Measurements from ENCODE around the gene FAM217B.

Gene FAM217B

DNA sequence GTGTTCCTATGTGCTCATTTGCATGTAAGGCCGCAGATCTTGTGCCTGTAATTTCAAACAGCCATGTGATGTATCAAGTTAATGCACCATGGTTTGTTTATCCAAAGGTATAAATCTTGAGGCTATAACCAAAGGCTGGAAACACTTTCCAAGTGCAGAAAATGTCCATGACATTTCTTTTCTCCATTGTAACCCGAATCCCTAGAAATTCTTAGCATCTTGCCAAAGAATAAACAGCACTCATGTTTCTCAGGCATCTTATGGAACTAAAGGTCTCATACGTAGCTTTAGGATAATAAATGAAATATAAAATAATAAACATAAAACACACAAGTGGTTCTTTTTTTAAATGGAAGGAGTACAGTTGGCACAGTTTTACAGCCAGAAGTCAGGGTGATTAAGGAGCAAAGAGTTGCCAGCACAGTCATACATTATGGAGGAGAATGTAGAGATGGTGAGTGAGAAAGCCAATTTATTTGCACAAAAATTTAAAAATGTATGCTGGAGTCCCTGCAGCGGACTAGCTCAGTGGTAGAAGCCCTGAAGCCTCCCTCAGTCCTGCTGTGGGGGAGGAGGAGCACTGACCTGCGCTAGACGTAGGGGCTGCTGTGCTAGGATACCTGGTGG lies 36.1 kb downstream of the FAM217B start:
- Histone ChIP-seq H3K27ac (no peak overlapping the region), H3K9ac (no peak overlapping the region), H3K79me2 (no peaks in the 10 kb centered on the region), H3K9me3 (ENCODE audit: control insufficient read depth, low read length) (no peaks in the 10 kb centered on the region), H3K36me3 (ENCODE audit: control insufficient read depth, insufficient read depth, low read length) (no peaks in the 10 kb centered on the region), H3K4me1 (no peaks in the 10 kb centered on the region), H3K4me3 (ENCODE audit: low read depth, low read length) (no peak overlapping the region), H3K27me3 (ENCODE audit: control insufficient read depth, insufficient read depth, low read length) (no peaks in the 10 kb centered on the region), H2AFZ (no peak overlapping the region), H3K4me2 (ENCODE audit: low read length) (no peak overlapping the region)
- TF ChIP-seq, protein P1, sequence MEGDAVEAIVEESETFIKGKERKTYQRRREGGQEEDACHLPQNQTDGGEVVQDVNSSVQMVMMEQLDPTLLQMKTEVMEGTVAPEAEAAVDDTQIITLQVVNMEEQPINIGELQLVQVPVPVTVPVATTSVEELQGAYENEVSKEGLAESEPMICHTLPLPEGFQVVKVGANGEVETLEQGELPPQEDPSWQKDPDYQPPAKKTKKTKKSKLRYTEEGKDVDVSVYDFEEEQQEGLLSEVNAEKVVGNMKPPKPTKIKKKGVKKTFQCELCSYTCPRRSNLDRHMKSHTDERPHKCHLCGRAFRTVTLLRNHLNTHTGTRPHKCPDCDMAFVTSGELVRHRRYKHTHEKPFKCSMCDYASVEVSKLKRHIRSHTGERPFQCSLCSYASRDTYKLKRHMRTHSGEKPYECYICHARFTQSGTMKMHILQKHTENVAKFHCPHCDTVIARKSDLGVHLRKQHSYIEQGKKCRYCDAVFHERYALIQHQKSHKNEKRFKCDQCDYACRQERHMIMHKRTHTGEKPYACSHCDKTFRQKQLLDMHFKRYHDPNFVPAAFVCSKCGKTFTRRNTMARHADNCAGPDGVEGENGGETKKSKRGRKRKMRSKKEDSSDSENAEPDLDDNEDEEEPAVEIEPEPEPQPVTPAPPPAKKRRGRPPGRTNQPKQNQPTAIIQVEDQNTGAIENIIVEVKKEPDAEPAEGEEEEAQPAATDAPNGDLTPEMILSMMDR (IDR thresholded peaks at IDR 0.05) = no peak

DNA sequence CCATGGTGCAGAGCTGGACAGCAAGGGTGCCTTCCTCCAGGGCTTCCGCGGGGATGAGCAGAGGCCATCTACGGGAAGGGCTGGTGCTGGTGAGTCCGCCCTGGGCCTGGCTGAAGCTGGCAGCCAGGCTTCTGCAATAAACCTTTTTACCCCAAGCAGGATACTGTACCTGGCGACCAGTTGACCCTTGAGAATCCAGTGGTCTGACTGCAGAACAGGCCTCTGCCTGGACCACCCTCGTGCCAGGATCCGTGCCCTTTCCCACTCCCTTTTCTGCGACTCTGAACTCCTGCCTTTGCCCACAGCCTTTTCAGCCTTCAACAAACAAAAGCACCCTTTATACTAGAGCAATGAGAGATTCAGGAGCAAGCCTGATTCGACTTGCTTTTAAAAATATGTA lies 36.9 kb downstream of the FAM217B start:
- no peak overlapping the region for H3K9ac ChIP-seq

DNA sequence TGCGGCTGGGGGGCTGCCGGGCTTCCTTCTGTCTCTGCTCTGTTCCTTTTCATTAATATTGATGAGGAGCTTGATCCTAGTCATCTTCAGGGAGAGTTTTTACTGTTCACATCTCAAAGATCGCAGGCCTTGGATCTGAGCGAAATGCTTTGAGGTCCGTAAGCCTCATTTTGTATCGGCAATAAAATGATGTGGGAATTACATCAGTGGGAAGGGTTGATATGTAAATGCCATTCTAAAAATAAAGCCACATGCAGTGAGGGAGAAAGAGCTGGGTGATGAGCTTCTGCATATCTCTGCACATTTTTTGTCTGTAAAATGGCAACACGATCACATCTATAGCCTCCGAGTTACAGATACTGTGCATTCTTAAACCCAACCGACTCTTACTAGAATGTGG lies 42.9 kb downstream of the FAM217B start:
- Histone ChIP-seq H3K79me2 (no peaks in the 10 kb centered on the region), H3K27ac (no peak overlapping the region), H3K27me3 (ENCODE audit: control insufficient read depth, insufficient read depth, low read length) (no peaks in the 10 kb centered on the region), H2AFZ (no peak overlapping the region), H3K4me1 (no peaks in the 10 kb centered on the region), H3K36me3 (ENCODE audit: control insufficient read depth, insufficient read depth, low read length) (no peaks in the 10 kb centered on the region), H3K9ac (no peak overlapping the region), H3K9me3 (ENCODE audit: control insufficient read depth, low read length) (no peaks in the 10 kb centered on the region), H3K4me2 (ENCODE audit: low read length) (no peak overlapping the region), H3K4me3 (ENCODE audit: low read depth, low read length) (no peak overlapping the region)
- TF ChIP-seq, protein P1 (IDR thresholded peaks at IDR 0.05) = no peak

More for the DNA sequence above, 36.9 kb downstream of the FAM217B start:
- Histone ChIP-seq H3K27ac (no peak overlapping the region), H3K9me3 (ENCODE audit: control insufficient read depth, low read length) (no peaks in the 10 kb centered on the region), H3K79me2 (no peaks in the 10 kb centered on the region), H3K4me1 (no peaks in the 10 kb centered on the region), H2AFZ (no peak overlapping the region), H3K4me3 (ENCODE audit: low read depth, low read length) (no peak overlapping the region), H3K4me2 (ENCODE audit: low read length) (no peak overlapping the region), H3K36me3 (ENCODE audit: control insufficient read depth, insufficient read depth, low read length) (no peaks in the 10 kb centered on the region), H3K27me3 (ENCODE audit: control insufficient read depth, insufficient read depth, low read length) (no peaks in the 10 kb centered on the region)
- TF ChIP-seq, protein P1 (IDR thresholded peaks at IDR 0.05) = no peak

DNA sequence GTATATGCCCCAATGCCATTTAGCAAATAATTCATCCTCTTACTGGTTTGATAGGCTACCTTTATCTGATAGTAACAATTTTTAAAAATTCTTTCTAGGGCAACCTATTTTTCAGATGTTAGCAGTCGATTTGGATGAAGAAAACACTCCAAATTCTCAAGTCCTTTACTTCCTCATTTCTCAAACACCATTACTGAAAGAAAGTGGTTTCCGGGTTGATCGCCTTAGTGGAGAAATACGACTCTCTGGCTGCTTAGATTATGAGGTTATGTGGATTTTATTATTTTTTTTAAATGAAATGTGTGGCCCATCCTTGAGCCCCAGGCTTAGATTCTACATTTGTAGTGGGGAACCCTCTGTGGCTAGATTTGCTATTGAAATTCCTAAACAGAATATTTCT lies 44.4 kb downstream of the FAM217B start:
- no peaks in the 10 kb centered on the region for H3K79me2 ChIP-seq
- H3K4me3 ChIP-seq (ENCODE audit: low read depth, low read length) = no peak overlapping the region
- H3K4me2 ChIP-seq (ENCODE audit: low read length) = no peak overlapping the region
- H2AFZ ChIP-seq = no peak overlapping the region
- H3K27me3 ChIP-seq (ENCODE audit: control insufficient read depth, insufficient read depth, low read length) = no peaks in the 10 kb centered on the region
- H3K9ac ChIP-seq = no peak overlapping the region
- no peak overlapping the region for H3K27ac ChIP-seq
- H3K9me3 ChIP-seq (ENCODE audit: control insufficient read depth, low read length) = no peaks in the 10 kb centered on the region
- H3K36me3 ChIP-seq (ENCODE audit: control insufficient read depth, insufficient read depth, low read length) = no peaks in the 10 kb centered on the region
- no peaks in the 10 kb centered on the region for H3K4me1 ChIP-seq
- TF ChIP-seq, protein P1 (IDR thresholded peaks at IDR 0.05) = no peak

DNA sequence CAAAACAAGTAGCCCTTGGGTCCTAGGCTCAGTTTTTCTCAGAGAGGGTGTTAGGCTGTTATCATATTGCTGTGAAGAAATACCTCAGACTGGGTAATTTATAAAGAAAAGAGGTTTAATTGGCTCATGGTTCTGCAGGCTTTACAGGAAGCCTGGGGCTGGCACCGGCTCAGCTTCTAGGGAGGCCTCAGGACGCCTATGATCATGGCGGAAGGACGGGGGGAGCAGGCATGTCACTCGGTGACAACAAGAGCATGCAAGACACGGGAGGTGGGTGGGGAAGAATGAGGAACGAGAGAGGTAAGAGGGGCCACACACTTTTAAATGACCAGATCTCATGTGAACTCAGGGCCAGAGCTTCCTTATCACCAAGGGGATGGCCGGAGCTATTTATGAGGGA lies 45.0 kb downstream of the FAM217B start:
- no peak overlapping the region for H2AFZ ChIP-seq
- H3K79me2 ChIP-seq = no peaks in the 10 kb centered on the region
- no peaks in the 10 kb centered on the region for H3K4me1 ChIP-seq
- no peak overlapping the region for H3K9ac ChIP-seq
- H3K36me3 ChIP-seq (ENCODE audit: control insufficient read depth, insufficient read depth, low read length) = no peaks in the 10 kb centered on the region
- no peak overlapping the region for H3K27ac ChIP-seq
- TF ChIP-seq, protein P1 (IDR thresholded peaks at IDR 0.05) = no peak
- no peaks in the 10 kb centered on the region for H3K27me3 ChIP-seq (ENCODE audit: control insufficient read depth, insufficient read depth, low read length)
- no peaks in the 10 kb centered on the region for H3K9me3 ChIP-seq (ENCODE audit: control insufficient read depth, low read length)
- H3K4me2 ChIP-seq (ENCODE audit: low read length) = no peak overlapping the region
- H3K4me3 ChIP-seq (ENCODE audit: low read depth, low read length) = no peak overlapping the region

Measured in parathyroid adenoma (tissue), 2 donors.